RPMI8226 (cell line): ENCODE results near the gene CMTM8.

Experiments
- DNase-seq: peaks from one replicate; pipeline ENCODE4 v3.0.0-alpha.2; 2015

Gene CMTM8

DNA sequence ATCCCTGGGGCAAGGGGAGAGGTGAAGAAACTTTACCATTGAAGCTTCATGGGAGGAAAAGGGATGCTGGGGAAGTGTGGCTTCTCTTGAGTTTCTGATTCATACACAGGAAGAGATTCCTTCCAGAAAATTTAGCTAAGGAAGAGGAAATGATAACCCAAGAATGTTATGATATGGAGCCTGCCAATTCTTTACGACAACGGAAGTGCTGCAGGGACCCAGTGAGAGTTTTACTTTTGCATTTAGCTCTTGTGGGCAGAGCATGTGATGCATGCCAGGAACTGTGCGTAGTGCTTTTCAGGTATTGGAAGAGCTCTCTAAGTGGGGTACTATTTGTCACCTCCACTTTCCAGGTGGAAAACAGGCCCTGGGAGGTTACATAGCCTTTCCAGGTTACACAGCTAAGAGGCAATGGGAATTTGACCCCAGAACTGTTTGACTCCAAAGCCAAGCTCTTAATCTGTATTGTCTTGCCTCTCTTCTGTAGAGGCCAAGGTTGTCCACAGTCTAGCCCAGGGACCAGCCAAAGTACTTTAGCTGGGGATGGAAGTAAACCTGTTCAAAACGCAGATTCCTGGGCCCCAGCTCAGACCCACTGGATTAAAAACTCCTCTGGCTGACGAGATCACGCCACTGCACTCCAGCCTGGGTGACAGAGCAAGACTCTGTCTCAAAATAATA lies 176.2 kb downstream of the CMTM8 start:
- DNase-seq: no peak

DNA sequence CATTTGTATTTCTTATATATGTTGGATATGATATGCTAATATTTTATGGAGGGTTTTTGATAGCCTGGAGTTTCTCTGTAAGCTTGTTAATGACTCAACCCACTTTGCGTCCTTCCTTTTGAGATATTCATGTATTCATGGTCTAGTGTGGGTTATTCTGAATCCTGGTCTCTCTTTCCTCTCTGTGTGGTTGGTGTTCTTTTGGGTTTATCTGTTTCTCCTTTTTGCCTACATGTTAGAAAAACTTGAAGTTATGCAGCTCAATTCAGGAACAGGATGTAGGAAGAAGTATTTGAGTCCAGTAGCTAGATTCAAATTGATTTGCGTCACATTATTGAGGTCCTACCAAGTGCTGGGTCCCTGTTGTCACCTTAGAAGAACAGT lies 181.3 kb downstream of the CMTM8 start:
- DNase-seq: no peak
